HG02798 (cell line): ENCODE results near the gene ATP6V0E2.
A peak's percentile ranks its signal among the peaks of the same experiment; 100 is the strongest.

Experiments used
- ATAC-seq: cut with Tn5 transposase; IDR thresholded peaks from one replicate; pipeline ENCODE4 v1.9.1; 2021; ENCODE audit warnings: mild to moderate bottlenecking; ENCODE audit not compliant: unreplicated experiment, poor library complexity

ATP6V0E2 gene

GRCh38 chr7:149838224-149838991, 35.4 kb upstream of the ATP6V0E2 start, which contains the start of gene ZNF862:
Gene ZNF862, plus strand, starts transcription at chr7:149838375. Its CDS starts 237 bp downstream, at chr7:149838612.
- peak; percentile 99 for ATAC-seq

- no peak for ATAC-seq
Observed at GRCh38 chr7:149838992-149839408, 34.8 kb upstream of the ATP6V0E2 start.

- no peak for ATAC-seq
Observed at GRCh38 chr7:149839933-149840332, 33.8 kb upstream of the ATP6V0E2 start.

GRCh38 chr7:149843566-149843965, 30.2 kb upstream of the ATP6V0E2 start:
- no peak for ATAC-seq

- ATAC-seq: no peak
Observed at GRCh38 chr7:149844445-149844844, 29.3 kb upstream of the ATP6V0E2 start.

- no peak for ATAC-seq
Observed at GRCh38 chr7:149845257-149845980, 28.4 kb upstream of the ATP6V0E2 start.

GRCh38 chr7:149846021-149846420, 27.7 kb upstream of the ATP6V0E2 start:
- ATAC-seq: no peak

GRCh38 chr7:149846436-149847046, 27.2 kb upstream of the ATP6V0E2 start:
- peak; percentile 52 for ATAC-seq

GRCh38 chr7:149849174-149849573, 24.6 kb upstream of the ATP6V0E2 start:
- no peak for ATAC-seq

GRCh38 chr7:149850007-149850594, 23.7 kb upstream of the ATP6V0E2 start:
- no peak for ATAC-seq

- no peak for ATAC-seq
Observed at GRCh38 chr7:149850716-149851115, 23.1 kb upstream of the ATP6V0E2 start.

GRCh38 chr7:149851449-149851848, 22.3 kb upstream of the ATP6V0E2 start:
- no peak for ATAC-seq

- ATAC-seq: no peak
Observed at GRCh38 chr7:149853157-149853556, 20.6 kb upstream of the ATP6V0E2 start.

- no peak for ATAC-seq
Observed at GRCh38 chr7:149854611-149855360, 19.0 kb upstream of the ATP6V0E2 start.

- ATAC-seq: no peak
Observed at GRCh38 chr7:149855361-149856305, 18.1 kb upstream of the ATP6V0E2 start.

- no peak for ATAC-seq
Observed at GRCh38 chr7:149856583-149856982, 17.2 kb upstream of the ATP6V0E2 start.

GRCh38 chr7:149859369-149859768, 14.4 kb upstream of the ATP6V0E2 start:
- no peak for ATAC-seq

- no peak for ATAC-seq
Observed at GRCh38 chr7:149859876-149860275, 13.9 kb upstream of the ATP6V0E2 start.
